22Rv1 (cell line): ENCODE measurements around the gene REPS2.

Experiments used
- CTCF ChIP-seq: fragments of 450-650 bp; IDR thresholded peaks from 2 replicates; pipeline ENCODE4 v1.5.1; 2017; ENCODE audit warnings: mild to moderate bottlenecking
- ZFX ChIP-seq: fragments of 450-650 bp; IDR thresholded peaks from 2 replicates; pipeline ENCODE4 v1.6.1; 2017; ENCODE audit warnings: antibody characterized with exemption, borderline replicate concordance

- TF ChIP-seq CTCF (no peak), ZFX (no peak)
Measured at GRCh38 chrX:17183566-17183965, 237.1 kb downstream of the REPS2 start.
